Measurements from ENCODE around the gene LRRC56. TPM values are rescaled to one million over a fixed set of nuclear protein-coding genes. Genes with fewer than 3 reads are reported as not detected.

The LRRC56 gene
- polyA plus RNA-seq, 2 of the 4 experiments (the other 2 are of a cell fraction) = 0.32 to 1.0 TPM

DNA sequence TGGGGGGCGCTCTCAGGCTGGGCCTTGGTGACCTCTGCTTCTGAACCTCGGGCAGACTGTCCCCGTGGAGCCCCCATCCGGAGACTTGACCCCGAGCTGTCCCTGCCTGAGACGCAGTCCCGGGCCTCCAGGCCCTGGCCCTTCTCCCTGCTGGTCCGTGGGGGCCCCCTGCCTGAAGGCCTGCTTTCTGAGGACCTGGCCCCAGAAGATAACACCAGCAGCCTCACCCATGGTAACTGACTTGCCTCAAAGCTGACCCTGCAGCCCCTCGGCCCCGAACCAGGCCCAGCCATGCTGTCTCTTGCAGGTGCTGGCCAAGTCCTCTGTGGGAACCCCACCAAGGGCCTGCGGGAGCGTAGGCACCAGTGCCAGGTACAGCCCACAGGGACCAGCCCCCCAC is 14.3 kb downstream of the LRRC56 start (continued):
- TF ChIP-seq CTCF (IDR thresholded peaks at IDR 0.05) (no peak), FOSB (CRISPR knock-in tag; IDR thresholded peaks at IDR 0.05) (no peak)

GRCh38 chr11:553083-553987 is 16.0 kb downstream of the LRRC56 start:
- no peak for FAIRE-seq
- POLR2A ChIA-PET = no interaction called here
- TF ChIP-seq, protein P1, sequence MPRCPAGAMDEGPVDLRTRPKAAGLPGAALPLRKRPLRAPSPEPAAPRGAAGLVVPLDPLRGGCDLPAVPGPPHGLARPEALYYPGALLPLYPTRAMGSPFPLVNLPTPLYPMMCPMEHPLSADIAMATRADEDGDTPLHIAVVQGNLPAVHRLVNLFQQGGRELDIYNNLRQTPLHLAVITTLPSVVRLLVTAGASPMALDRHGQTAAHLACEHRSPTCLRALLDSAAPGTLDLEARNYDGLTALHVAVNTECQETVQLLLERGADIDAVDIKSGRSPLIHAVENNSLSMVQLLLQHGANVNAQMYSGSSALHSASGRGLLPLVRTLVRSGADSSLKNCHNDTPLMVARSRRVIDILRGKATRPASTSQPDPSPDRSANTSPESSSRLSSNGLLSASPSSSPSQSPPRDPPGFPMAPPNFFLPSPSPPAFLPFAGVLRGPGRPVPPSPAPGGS (IDR thresholded peaks at IDR 0.05) = no peak
- TF ChIP-seq RAD21 (conservative IDR thresholded peaks at IDR 0.05 in 1 of 2, IDR thresholded peaks at IDR 0.05 in 1 of 2) (no peak), HEYL (CRISPR knock-in tag; IDR thresholded peaks at IDR 0.05) (no peak), CHD4 (IDR thresholded peaks at IDR 0.05; ENCODE audit: borderline replicate concordance) (no peak), RFX5 (IDR thresholded peaks at IDR 0.05) (no peak), BHLHE40 (IDR thresholded peaks at IDR 0.05; ENCODE audit: low read depth, low read length) (no peak), CTCF (IDR thresholded peaks at IDR 0.05) (no peak), CHD2 (IDR thresholded peaks at IDR 0.05; ENCODE audit: low read length, partially characterized antibody) (no peak)
- TF ChIP-seq, protein P2, sequence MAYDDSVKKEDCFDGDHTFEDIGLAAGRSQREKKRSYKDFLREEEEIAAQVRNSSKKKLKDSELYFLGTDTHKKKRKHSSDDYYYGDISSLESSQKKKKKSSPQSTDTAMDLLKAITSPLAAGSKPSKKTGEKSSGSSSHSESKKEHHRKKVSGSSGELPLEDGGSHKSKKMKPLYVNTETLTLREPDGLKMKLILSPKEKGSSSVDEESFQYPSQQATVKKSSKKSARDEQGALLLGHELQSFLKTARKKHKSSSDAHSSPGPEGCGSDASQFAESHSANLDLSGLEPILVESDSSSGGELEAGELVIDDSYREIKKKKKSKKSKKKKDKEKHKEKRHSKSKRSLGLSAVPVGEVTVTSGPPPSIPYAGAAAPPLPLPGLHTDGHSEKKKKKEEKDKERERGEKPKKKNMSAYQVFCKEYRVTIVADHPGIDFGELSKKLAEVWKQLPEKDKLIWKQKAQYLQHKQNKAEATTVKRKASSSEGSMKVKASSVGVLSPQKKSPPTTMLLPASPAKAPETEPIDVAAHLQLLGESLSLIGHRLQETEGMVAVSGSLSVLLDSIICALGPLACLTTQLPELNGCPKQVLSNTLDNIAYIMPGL (CRISPR knock-in tag; IDR thresholded peaks at IDR 0.05; ENCODE audit: borderline replicate concordance) = no peak
- peaks cover 14% of the 10 kb centered on the region; the same call in 2 of the 3 replicates for H3K4me1 ChIP-seq
- 82% methylated on average over 19 of the region's 27 CpGs for WGBS (ENCODE audit: missing lambda C conversion rate)
- no peak overlapping the region; a peak in 2 of 6 replicates for H3K27ac ChIP-seq
- no peak overlapping the region for H3K4me3 ChIP-seq
- H3K9me3 ChIP-seq = no peaks in the 10 kb centered on the region
- CTCF ChIA-PET = interaction anchor here (0.6 to 5.9 kb wide), 9 partner anchors 9 to 216 kb away, joined by 3 to 66 read pairs (median 5); partner anchors contain the start of genes EPS8L2 and TMEM80
- no peak for ATAC-seq
- DNase-seq (ENCODE audit: low read depth in 1 of 2, low spot score in 1 of 2) = no peak
- no peak overlapping the region for H3K4me2 ChIP-seq

DNA sequence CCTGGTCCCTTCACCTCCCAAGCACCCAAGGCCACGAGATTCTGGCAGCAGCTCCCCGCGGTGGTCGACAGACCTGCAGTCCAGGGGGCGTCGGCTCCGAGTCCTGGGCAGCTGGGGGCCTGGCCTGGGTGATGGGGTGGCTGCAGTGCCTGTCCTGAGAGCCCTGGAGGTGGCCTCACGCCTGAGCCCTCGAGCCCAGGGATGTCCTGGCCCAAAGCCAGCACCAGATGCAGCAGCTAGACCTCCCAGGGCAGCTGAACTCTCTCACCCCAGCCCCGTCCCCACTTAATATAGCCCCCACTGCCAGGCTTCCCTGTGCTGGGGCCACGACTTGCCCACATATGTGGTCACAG is 16.6 kb downstream of the LRRC56 start:
- ATAC-seq (peak in 1 of 2 experiments; percentile 4; a peak in 2 of 6 replicates), FAIRE-seq (no peak), DNase-seq (ENCODE audit: low read depth in 1 of 2, low spot score in 1 of 2) (no peak)
- no peaks in the 10 kb centered on the region for H3K9me3 ChIP-seq
- peak overlapping the region in 1 of 2 experiments; percentile 88; a peak in 4 of 6 replicates for H3K27ac ChIP-seq
- no peak for TF ChIP-seq FOSB (CRISPR knock-in tag; IDR thresholded peaks at IDR 0.05)
- TF ChIP-seq HES2 (IDR thresholded peaks at IDR 0.05) = no peak
- no peak for TF ChIP-seq RARB (CRISPR knock-in tag; IDR thresholded peaks at IDR 0.05)
- TF ChIP-seq CTCF (IDR thresholded peaks at IDR 0.05) = no peak
- no peak for TF ChIP-seq NFE2L2 (conservative IDR thresholded peaks at IDR 0.05; ENCODE audit: low read length)
- TF ChIP-seq TFCP2L1 (CRISPR knock-in tag; IDR thresholded peaks at IDR 0.05) = no peak
- no peak for TF ChIP-seq RNF2 (IDR thresholded peaks at IDR 0.05; ENCODE audit: borderline replicate concordance, low read depth)
- no peak for TF ChIP-seq GATA3 (IDR thresholded peaks at IDR 0.05; ENCODE audit: borderline replicate concordance)
- H3K4me2 ChIP-seq = peak overlapping the region; percentile 96; the same call in 2 of the 3 replicates
- H3K4me1 ChIP-seq = peaks cover 14% of the 10 kb centered on the region; the same call in 2 of the 3 replicates
- ChIA-PET CTCF (interaction anchor here (0.6 to 5.9 kb wide), 21 partner anchors 9 to 249 kb away, joined by 3 to 66 read pairs (median 5); partner anchors contain the start of genes EPS8L2, HRAS and TMEM80), POLR2A (no interaction called here)
- WGBS (ENCODE audit: missing lambda C conversion rate) = 37% methylated on average over 4 of the region's 11 CpGs
- H3K4me3 ChIP-seq = no peak overlapping the region
